H54 (cell line): Measurements from ENCODE around the gene MRPL57.
"Not testable (repeated sequence)": the region's sequence is repeated elsewhere in the genome, so short reads cannot be mapped to it uniquely, and the experiment has no call there.

ENCODE experiments used
- DNase-seq: peaks from one replicate; pipeline ENCODE4 v3.0.0; 2011; ENCODE audit warnings: low spot score, mixed read lengths; ENCODE audit not compliant: insufficient read length
- FAIRE-seq: peaks from 3 replicates; lab custom pipeline; 2011; peaks lifted over from hg19 to GRCh38; lab: Jason Lieb, UNC
- POLR2A ChIP-seq: IDR thresholded peaks from 2 replicates; pipeline ENCODE4 v1.6.1; 2011; ENCODE audit warnings: low read depth, mild to moderate bottlenecking, low read length

MRPL57 gene

GRCh38 chr13:21164631-21165030, 11.8 kb upstream of the MRPL57 start:
- DNase-seq, result no peak
- TF ChIP-seq POLR2A, result no peak
- FAIRE-seq, result no peak

GRCh38 chr13:21165606-21166005, 10.9 kb upstream of the MRPL57 start:
- FAIRE-seq, DNase-seq: not testable (repeated sequence)

DNA sequence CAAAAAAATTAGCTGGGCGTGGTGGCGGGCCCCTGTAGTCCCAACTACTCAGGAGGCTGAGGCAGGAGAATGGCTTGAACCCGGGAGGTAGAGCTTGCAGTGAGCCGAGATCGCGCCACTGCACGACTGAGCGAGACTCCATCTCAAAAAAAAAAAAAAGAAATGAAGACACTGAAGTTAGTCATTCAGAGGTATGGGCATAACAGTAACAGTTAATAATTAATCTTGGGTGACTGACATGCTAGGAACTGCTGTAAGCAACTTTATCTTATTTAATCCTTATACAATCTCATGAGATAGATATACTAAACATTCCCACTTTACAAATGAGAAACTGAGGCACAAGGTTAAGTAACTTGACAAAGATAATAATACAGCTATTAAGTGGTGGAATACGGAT, 5.0 kb upstream of the MRPL57 start:
- FAIRE-seq, result no peak
- TF ChIP-seq POLR2A, result no peak

DNA sequence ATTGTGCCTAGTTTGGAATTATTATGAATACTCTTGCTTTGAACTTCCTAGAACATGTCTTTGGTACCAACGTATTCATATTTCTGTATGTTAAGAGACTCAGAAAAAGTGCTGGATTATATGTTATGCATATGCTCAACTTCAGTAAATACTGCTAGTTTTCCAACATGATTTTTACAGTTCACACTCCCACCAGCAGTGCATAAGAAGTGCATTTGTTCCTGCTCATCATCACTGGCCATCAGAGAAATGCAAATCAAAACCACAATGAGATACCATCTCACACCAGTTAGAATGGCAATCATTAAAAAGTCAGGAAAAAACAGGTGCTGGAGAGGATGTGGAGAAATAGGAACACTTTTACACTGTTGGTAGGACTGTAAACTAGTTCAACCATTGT, 2.7 kb upstream of the MRPL57 start:
- FAIRE-seq, DNase-seq: not testable (repeated sequence)

More for the DNA sequence above, 5.0 kb upstream of the MRPL57 start:
- no peak for DNase-seq

DNA sequence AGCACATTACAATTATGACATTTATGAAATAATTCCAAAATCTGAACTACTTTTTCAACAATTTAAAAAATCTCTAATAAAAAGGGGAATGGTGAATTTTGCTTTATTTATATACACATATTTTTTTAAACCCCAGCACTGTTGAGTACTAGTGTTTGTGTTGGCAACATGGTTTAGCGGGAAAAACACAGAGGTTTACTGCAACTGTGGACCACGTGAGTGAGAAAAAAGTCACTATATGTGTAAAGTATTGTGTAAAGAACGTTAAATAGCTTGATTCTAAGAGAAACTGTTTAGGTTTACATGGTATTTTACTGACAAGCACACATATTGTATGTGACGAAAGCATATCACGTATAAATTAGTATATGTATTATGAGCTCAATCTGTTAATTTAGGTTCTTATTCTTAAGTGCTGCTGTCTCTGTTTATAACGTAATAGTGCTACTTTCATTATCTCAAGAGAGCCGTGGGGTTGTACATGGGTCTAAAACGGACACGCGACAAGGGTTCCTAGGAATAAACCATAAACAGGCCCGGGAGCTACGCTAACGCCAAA, 723 bp upstream of the MRPL57 start:
- FAIRE-seq (no peak), DNase-seq (no peak)
- no peak for TF ChIP-seq POLR2A

DNA sequence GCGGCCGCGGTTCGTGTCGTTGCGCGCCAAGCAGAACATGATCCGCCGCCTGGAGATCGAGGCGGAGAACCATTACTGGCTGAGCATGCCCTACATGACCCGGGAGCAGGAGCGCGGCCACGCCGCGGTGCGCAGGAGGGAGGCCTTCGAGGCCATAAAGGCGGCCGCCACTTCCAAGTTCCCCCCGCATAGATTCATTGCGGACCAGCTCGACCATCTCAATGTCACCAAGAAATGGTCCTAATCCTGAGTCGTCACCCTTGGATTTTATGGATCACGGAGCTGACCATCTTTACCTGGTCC, 475 bp downstream of the MRPL57 start:
- no peak for DNase-seq
- FAIRE-seq, result no peak
- no peak for TF ChIP-seq POLR2A

GRCh38 chr13:21181671-21182070, 5.2 kb downstream of the MRPL57 start:
- FAIRE-seq (no peak), DNase-seq (no peak)
- TF ChIP-seq POLR2A, result no peak

DNA sequence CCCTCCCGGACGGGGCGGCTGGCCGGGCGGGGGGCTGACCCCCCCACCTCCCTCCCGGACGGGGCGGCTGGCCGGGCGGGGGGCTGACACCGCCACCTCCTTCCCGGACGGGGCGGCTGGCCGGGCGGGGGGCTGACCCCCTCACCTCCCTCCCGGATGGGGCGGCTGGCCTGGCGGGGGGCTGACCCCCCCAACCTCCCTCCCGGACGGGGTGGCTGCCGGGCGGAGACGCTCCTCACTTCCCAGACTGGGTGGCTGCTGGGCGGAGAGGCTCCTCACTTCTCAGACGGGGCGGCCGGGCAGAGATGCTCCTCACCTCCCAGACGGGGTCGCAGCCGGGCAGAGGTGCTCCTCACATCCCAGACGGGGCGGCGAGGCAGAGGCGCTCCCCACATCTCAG, 10.0 kb downstream of the MRPL57 start:
- FAIRE-seq, DNase-seq: not testable (repeated sequence)

- not testable (repeated sequence) for DNase-seq, FAIRE-seq
Measured at GRCh38 chr13:21194756-21195155, 18.3 kb downstream of the MRPL57 start.

DNA sequence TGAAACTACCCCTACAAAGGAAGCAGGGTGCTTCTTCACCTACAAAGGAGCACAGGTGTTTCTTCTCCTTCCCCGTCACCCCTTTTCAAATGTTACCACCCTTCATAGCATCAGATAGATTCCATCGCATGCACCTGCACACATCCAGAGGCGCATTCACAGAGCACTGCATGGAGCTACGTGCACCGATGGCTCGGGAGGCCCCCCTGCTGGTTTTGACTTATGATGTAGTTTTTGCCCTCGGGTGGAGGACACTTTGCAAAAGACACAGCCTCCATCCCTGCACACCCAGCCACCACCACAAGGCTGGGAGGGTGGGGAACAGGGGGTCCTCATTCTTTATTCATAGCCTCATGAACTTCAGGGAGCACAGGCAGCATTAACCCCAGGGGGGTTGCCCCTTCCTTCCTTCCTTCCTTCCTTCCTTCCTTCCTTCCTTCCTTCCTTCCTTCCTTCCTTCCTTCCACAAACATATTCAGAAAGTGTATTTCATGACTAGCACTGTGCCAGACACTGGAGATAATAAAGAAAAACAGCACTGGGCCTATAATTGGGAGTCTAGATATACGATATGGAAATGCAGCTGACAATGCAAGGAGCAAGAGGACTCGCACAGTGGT, 21.3 kb downstream of the MRPL57 start:
- DNase-seq, FAIRE-seq: not testable (repeated sequence)

DNA sequence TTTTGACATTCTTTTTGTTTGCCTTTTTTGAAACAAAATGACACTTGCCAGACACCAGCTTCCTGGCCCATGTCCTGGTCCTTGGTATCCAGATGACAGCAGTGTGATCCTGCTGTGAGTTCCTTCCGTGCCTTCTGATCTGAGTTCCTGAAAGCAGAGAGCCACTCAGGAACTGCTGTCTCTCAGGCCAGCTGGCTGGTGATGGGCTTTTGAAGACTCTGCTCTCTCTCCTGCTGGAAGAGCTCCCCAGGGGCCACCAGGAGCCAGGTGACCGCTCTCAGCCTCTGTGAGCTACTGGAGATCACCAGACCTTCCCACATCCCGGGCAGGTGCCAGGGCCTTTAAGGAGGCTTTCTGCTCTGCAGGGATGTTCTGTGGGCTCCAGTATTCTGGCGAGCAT, 21.9 kb downstream of the MRPL57 start:
- FAIRE-seq, DNase-seq: not testable (repeated sequence)

- DNase-seq, FAIRE-seq: not testable (repeated sequence)
Measured at GRCh38 chr13:21201456-21202190, 25.2 kb downstream of the MRPL57 start.

DNA sequence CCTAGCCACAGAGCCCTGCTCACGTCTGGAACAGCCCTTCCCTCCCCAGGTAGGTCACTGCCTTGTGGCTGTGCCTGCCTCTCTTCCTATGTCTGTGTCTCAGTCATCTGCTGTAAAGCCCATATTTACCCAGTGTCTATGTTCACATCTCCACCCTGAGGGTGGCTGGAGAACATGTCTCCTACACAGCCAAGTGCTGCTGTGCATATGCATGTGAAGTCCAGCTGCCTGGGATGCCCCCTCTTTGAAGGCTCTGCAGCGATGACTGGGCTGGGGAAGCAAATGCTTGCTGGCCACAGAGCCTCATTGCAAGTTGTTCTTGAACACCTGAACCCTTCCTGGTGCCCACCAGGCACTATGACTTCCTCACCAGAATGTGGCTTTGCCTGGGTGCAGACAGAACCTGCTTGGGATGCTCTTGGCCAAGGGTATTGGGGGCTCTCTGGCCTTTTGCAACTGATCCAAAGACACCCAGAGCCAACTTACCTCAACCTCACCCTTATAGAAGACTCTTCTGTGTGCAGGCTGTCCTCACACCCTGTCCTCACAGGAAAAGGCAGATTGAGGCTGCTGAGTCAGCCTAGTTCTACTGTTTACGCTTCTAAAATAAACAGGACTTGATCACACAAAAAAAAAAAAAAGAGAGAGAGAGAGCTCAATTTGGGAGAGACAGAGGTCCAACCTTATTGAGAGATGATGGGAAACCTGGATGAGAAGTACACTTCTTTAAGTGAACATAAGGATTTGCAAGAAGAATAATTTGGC, 26.5 kb downstream of the MRPL57 start:
- DNase-seq, result no peak
- FAIRE-seq, result no peak
- TF ChIP-seq POLR2A, result no peak

DNA sequence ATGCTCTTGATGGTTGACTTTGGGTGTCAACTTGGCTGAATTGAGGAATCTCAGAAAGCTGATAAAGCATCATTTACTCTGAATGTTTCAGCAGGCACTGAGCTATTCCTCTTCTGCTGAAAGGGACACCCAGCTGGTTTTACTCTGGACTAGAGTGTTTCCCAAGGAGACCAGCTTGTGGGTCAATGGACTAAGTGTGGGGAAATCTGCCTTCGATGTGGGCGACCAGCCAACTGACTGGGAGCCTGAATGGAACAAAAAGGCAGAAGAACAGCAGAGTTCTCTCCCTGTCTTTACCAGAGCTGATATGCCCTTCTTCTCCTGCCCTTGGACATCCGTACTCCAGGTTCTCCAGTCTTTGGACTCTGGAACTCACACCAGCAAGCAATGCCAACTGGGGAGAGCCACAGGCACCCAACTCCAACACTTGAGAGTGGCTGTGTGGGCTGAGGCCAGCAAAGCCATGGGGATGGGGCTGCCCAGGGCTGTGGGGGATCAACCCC, 32.2 kb downstream of the MRPL57 start:
- TF ChIP-seq POLR2A, result no peak
- no peak for FAIRE-seq
- DNase-seq, result no peak
